RCC 7860 (cell line): ENCODE results near the gene PRRT4.

Experiments used
- DNase-seq: peaks from one replicate; pipeline ENCODE4 v3.0.0-alpha.2; 2015; ENCODE audit warnings: low spot score
- FAIRE-seq: peaks from 2 replicates; lab custom pipeline; 2012; peaks lifted over from hg19 to GRCh38; lab: Jason Lieb, UNC

The PRRT4 gene

DNA sequence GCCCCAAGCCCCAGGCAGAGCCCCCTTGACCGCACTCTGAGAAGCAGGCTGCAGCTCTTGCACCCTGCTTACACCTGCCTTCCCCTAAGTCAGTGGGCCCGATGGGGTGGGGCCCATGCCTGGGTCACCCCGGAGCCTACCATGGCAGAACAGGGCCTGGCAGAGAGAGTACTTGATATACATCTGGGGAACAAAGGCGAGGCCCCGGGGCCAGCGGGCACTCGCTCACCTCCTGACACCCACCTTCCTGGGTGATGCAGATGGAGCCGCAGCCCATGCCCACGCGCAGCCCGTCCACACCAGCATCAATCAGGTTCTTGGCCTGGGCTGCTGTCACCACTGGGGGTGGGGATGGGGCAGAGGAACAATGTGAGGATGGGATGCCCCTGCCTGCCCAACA, 34.9 kb upstream of the PRRT4 start:
- DNase-seq (no peak), FAIRE-seq (no peak)

DNA sequence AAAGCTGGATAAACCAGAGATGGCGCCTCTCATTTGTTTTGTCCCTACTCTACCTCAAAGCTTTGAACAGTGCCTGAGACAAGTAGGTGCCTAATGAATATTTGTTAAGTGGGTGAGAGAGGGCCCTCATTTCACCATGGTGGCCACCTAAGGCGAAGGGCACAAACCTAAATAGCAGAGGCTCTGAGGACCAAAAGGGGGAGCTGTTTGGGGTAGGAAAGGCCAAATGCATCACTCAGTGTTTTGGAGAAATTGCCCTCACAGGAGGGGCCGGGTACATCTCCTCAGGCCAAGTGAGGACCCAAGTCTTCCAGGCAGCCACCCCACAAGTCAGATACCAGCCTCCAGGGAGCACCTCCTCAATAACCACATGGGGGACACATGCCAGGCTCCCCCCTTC, 34.3 kb upstream of the PRRT4 start:
- no peak for FAIRE-seq
- DNase-seq = no peak

DNA sequence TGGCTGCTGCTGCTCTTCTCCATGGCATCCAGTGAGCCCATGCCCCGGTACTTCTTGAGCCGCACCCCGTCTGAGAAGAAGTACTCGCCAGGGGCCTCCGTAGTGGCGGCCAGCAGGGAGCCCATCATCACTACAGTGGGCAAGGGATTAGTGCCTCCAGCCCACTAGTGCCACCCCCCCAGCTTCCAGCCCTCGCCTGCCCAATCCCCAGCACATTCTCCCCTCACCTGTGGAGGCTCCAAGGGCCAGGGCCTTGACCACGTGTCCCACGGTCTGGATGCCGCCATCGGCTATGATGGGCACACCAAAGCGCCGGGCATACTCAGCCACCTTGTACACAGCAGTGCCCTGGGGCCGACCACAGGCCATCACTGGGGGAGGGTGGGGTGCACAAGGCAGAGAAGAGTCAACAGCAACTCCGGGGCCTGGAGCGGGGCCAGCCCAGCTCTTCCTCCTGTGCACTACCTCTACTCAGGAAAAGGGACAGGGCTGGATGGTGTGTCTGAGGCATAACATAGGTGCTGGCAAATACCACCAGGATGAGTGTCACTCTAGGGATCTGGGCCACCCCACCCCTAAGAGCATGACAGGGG, 33.5 kb upstream of the PRRT4 start:
- DNase-seq (no peak), FAIRE-seq (no peak)

DNA sequence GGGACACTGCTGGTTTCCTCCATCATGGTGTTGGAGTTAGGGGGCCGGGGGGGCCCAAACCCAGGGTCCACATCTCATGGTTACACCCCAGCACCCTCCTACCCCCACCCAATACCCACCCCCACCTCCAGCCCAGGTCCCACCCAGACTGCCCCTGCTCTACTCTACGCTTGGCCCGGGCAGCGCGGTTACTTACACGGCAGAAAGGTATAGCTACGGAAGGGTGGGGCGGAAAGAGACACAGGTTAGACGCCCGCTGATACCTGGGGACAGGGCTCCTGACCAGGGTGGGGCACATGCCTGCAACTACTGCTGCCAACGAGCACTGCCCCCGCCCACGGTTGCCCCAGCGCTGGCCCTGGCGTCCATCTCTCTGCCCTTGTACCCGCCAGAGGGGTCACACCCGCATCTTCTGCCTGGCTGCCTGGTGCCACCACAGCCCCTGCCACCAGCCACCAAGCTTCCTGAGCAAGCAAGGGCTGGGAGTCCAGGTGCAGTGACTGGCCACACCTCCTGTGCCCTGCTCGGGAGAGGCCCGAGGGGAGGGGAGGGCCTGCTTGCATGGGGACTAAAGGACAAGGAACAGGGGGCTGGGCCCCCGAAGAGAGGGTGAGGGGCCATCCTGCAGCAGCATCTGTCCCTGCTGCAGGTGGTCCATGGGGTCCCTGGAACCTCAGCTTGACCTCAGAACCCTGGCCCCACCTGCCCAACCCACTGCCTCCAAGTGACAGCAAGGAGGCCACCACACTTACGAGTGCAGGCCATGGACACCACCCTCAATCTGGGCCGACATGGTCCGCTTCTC, 32.2 kb upstream of the PRRT4 start:
- no peak for FAIRE-seq
- DNase-seq = no peak

DNA sequence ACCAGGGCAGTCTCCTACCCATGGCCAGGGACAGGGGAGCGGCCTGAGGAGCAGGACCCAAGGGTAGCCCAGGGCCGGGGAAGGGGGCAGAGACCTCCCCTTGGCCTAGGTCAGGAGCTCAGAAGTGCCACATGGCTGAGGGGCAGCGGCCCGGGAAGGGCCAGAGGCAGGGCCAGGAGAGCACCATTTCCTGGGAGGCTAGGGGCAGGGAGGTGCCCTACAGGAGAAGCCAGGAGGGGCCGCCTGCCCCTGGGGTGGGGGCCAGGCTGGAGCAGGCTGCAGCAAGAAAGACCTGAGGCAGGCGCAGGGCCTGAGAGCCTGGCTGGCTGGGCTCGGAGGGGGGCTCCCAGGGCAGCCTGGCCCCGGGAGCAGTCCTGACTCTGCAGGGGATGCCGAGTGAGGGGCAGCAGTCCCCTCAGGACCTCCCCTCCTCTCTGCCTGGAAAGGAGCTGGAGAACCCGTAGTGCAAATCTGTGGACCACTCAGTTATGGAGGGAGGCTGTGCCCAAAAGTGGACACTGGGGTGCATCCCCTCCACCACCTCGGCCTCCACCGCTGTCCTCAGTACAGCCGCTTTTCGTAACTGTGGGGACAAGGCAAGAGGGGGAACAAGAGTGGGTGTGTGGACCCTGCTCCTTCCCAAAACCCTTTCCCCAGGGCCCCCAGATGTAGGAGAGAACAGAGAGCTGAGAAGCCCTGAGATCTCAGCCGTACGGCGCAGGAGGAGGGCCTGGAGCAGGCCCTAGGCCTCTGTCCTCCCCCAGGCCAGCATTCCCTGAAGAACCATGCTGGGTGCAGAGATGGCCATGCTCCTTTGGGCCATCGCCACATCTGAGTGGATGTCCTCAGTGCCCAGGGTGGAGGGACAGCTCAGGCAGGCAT, 31.2 kb upstream of the PRRT4 start:
- DNase-seq = no peak
- FAIRE-seq = no peak

DNA sequence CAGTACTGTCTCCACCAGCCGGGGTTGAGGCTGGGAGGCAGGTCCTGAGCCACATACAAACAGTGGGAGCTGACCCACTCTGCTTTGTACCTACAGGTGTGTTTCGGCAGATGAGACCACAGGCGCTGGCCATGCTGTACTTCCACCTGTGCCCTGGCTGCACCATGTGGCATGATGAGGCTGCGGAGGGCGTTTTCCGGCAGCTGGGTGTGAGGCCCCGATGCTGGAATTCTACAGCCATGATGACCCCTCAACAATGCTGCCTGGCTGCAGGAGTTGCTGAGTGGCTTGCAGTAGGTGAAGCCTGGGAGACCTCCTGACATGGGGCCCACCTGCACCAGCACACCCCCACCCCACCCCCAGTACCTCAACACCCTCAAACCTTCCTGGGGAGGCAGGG, 30.3 kb upstream of the PRRT4 start:
- FAIRE-seq = no peak
- no peak for DNase-seq

DNA sequence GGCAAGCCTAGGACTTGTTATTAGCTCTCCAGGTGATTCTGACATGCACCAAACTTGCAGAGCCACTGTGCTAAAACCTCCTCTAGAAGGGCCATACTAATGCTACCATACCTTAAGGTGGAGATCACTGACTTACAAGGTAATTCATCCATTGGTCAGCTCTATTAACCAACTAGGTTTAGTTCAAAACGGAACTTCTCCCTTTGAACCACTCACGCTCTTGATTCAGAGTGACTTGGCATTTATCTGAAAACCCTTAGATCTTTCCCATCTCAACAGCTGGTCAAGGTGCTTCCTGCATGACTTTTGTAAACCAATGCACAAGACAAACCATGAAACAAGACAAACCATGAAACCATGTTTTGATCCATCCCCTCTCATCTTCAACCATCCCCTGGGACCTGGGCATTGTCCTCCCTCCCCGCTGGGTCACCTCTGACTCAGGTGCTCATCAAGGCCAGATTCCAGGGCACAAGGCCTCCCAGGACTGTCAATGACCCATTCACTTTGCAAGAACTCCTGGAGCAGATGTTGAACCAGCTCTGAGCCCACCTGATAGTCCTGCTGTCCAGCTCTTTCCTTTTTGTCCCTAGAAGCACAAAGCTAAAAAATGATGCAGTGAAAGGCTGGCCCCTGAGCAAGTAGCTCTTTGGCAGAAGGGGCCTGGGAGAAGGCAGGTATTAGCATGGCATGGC, 29.5 kb upstream of the PRRT4 start:
- FAIRE-seq = no peak
- no peak for DNase-seq

DNA sequence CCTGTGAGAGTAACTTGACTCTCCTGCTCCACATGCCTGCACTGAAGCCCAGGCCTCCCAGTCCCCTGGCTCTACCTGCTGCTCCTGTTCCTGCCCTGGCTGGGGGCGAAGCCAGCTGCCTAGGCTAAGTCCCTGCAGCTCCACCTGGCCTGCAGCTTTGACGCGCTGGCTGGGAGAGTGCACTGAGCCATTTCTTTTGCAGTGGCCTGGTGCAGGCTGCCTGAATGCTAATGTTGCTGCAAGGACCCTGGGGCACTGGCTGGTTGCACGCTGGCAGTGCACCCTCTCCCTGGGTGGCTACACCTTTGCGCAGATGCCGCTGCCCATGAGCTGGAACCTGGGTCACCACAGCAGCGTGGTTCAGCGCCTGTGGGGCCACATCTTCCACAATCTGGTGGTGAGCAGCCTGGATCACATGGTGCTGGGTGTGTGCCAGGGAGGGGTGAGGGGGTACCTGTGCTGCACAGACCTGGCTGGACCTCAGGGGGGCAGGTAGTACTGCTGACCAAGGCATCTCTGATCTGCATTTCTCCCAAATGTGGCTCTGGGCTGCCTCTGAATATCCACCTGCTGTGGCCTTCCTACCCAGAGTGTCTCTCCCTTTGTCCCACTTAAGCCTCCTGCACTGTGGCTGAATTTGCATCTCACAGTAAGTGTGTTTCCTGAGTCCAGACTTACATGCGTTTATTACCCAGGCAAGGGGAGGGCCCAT, 28.3 kb upstream of the PRRT4 start:
- FAIRE-seq (no peak), DNase-seq (no peak)

DNA sequence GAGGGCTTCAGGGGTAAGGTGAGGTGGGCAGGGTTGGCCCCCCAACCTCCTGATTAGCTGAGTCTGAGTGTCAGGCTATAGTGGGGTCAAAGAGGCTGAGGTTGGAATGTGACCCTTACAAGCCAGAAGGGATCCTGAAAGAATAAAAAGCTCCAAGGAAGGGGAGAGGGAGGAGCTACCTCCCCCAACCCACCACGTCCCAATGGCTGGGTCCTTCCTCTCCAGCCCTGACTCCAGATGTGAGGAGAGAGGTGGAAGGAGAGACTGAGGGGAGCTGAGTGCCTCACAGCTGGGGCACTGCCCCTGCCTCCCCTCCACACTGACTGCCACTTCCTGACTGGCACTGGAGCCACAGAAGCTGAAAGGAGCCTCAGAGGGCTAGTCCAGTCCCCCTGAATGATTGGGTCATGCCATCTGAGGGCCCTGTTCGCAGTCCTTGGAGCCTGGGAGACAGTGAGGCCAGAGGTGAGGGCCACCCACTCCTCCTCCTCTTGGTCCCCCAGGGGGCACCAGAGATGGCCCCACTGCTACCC, 27.7 kb upstream of the PRRT4 start:
- FAIRE-seq (no peak), DNase-seq (no peak)

DNA sequence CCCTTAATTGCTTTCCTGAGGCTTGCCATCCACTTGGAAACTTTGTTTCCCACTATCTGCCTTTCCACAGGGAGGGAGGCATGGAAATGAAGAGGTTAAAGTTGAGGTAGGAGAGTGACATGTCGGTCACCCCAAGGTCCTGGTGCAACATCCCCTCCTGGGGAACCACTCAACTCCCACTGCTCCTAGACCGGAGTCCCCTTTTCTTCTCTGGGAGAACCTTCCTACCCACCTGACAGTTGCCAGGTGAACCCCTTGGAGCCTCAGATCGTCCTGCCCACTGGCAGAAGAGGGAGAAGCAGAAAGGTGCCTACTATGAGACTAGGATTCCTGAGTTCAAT, 26.6 kb upstream of the PRRT4 start:
- DNase-seq (no peak), FAIRE-seq (no peak)

DNA sequence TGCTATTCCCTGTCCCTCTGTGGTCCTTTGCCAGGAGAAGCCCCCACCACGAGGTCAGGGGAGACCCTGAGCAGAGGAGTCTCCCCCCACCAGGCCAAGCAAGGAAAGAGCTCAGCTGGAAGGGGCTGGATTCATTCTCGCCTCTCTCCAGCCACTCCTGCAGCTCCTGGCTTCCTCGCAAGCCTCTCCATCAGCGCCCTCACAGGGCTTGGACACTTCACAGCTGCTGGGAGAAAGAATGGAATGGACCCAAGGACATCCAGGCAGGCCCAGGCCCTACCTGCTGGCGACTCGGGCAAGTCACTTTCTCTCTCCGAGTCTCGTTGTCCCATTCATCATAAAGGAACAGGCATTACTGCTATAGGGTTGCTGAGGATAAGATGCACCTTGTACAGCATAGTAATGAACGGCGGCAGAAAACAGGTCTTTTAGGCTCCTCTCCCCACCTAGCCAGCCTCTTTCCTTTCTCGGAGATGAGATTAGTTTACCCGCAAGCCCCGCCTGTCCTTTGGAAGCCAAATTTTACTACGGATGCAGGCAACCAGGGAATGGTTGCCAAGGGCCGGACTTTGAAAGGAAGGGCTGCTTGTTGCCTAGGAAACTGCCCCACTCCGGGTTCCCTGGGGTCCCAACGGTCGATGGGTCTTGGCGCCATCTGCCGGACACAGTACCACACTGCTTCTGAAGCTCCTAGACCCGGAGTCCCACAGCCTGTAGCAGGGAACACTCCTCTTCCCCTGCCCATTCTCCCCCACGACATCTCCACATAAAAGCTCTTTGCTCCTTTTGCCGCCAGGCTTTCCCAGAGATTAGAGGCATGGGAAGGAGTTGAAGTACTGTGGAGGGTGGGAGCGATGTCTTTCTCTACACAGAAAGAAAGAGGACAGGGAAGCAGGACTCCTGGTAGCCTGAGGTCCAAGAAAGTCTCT, 26.0 kb upstream of the PRRT4 start:
- FAIRE-seq (no peak), DNase-seq (peak; percentile 40)

DNA sequence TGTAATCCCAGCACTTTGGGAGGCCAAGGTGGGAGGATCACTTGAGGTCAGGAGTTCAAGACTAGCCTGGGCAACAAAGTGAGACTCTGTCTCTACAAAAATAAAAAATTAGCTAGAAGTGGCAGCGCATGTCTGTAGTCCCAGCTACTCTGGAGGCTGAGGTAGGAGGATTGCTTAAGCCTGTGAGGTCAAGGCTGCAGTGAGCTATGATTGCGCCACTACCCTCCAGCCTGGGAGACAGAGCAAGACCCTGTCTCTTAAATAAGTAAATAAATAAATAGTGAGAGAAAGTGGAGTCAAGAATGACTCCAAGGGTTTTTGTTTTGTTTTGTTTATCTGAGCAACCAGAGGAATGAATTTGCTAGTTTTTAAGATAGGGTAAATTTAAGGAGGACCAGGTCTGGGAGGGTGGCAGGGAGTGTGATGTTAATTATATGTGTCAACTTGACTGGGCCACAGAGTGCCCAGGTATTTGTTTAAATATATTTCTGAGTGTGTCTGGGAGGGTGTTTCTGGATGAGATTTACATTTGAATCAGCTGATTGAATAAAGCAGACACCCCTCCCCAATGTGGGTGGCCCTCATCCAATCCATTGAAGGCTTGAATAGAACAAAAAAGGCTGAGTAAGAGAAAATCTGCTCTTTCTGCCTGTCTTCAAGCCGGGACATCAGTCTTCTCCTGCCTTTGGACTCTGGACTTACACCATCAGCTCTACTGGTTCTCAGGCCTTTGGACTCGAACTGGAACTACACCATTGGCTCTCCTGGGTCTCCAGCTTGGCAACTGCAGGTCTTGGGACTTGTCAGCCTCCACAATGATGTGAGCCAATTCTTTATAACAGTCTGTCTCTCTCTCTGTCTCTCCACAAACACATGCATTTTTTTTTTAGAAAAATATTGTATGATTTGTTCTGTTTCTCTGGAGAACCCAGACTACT, 24.8 kb upstream of the PRRT4 start:
- no peak for DNase-seq
- FAIRE-seq = no peak

DNA sequence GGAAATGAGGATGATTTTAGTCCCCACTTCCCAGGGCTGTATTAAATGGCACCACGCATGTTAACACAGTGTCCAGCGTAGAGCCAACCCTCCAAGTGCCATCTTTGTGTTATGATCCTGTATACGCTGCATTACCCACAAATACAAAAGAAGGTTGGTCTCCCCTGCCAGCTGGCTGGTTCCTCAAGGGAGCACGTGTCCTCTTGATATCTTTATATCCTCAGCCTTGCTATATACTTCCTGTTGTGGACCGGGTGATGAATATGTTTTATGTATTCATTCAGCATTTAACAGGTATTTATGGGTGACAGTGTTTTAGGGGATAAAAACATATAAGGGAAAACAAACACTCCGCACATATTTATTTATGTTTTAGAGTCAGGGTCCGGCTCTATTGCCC, 23.2 kb upstream of the PRRT4 start:
- no peak for FAIRE-seq
- DNase-seq = no peak

DNA sequence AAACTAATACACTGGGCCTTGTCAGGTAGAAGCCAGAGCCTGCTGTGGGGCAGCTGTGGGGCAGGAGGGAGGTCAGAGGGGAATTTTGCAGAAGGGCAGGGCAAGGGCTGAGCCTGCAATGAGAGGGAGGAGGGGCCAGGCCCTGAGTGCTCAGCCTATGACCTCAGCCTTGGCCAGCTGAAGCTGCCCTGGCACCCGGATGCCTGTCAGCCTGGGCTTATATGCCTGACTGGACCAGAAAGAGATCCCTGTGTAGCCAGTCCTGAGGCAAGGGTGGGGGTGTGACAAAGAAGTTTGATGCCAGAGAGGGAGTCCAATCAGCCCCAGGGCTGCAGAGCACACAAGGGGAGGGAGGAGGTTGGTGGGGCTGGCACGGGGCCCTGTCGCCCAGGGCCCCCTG, 22.3 kb upstream of the PRRT4 start:
- FAIRE-seq = no peak
- DNase-seq = peak; percentile 47

DNA sequence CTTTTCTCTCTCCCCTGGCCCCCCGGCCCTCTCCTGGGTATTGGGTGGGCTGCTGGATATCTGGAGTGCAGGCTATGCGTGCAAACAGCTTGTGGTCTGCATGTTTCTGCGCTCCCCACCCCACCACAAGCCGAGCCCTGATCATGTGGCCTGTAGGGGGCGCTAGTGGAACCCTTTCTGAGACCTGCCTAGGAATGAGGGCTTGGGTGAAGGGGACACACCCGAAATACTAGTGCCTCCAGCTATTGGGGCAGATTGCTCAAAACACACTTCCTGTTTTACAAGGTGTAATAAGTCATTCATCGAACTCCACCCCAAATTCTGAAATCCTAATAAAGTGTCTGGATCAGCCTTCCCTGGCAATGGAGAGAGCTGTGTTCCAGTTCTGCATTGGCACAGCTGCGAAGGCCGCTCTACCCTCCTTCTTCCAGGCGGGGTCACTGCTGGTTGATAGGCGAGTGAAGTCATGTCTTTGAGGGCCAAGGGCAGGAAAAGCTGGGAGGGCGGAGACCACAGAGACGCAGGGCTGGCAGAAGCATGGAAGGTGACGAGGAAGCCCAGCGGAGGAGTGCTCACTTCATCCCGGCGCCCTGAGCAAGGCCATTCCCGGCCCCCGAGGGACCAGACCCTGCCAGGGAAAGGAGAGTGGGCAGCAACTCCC, 19.8 kb upstream of the PRRT4 start:
- FAIRE-seq = no peak
- no peak for DNase-seq

DNA sequence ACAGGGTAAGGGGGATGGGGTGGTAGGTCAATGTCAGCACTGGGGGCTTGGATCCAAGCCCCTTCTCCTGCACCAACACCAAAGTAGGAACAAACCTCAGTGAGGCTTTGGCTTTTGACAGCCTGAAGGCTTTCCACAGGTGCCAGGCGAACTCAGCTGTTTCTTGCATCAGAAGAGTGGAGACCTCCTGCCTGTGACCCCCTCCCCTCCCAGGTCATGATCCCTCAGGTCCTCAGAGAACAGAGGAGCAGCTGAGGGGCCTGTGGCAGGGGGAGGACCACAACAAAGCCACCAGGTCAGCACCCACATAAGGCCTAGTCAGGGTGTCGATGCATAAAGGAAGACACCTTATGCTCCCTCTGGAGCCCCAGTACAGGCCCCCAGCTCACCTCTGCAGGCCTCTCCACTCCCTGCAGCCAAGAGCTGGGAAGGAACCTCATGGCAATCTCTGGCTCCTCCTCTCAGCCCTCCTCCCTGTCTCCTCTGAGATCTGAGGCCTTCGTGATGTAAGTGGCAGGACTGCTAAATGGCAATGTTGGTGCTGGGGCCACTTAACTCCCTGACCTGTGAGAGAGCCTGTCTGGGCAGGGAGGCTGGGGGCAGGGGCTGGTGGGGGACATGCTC, 19.1 kb upstream of the PRRT4 start:
- FAIRE-seq (no peak), DNase-seq (no peak)

DNA sequence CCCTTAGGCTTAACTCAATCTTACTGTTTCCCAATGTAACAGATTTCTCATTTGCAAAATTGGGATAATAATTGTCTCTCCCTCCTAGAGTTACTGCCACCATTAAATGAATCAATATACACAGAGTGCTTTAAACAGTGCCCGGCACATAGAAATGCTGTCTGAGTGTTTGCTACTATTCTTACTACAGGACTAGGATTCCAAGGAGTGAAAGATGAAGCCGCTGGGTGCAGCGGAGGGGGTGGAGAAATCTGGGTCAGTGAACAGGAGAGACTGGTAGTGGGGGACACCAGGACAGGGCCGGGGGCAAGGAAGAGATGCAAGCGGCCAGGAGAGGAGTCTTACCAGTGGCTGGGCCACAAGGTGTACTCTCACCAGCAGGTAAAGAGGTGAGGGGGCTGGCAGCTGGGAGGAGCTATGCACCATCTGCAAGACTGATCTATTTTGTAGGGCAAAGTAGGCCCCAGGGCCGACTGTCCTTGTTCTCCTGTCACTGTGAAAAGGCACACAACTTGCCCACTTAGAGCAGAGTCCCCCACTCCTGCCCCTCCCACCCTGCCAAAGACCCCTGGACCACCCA, 18.5 kb upstream of the PRRT4 start:
- FAIRE-seq (no peak), DNase-seq (no peak)
